Measurements from ENCODE around the gene XPNPEP2.

XPNPEP2 gene

DNA sequence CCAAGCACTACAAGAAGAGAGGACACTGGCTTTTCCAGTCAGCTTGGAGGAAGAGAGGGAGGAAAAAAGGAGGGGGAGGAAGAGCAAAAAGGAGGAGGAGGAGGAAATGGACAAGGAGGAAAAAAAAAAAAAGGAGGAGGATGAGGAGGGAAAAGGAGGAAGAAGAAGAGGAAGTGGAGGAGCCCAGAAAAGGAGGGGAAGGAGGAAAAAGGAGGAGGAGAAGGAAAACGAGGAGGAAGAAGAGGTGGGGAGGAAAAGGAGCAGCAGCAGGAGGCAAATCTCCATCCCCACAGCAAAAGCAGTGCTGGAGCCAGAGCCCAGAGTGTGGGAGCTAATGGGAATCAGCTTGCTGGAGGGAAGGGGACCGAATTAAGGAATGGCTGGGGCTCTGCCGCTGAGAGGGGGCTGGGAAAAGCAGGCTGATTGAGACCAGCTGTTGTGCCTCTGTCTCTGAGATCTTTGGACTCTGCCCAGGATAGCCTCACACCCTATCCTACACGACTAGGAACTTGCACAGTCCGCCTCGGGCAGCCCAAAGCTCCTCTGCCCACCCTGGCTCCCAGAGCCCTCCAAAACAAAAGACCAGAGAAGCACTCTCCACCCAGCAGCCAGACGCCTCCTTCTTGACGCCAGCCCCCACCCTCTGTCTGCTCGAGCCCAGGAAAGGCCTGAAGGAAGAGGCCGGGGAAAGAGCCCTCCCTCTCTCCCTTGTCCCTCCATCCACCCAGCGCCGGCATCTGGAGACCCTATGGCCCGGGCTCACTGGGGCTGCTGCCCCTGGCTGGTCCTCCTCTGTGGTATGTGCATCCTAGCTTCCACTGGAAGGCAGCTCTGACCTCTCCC, at the start of gene XPNPEP2:
TSS of gene XPNPEP2 (plus strand) at position 514 of the 843 bp plus-strand sequence. CDS start at position 749, 235 bp downstream.
- no peak for DNase-seq

- DNase-seq, result peak; percentile 50 to 83
Measured at GRCh38 chrX:129689796-129690195, 49.0 kb upstream of the XPNPEP2 start.

DNA sequence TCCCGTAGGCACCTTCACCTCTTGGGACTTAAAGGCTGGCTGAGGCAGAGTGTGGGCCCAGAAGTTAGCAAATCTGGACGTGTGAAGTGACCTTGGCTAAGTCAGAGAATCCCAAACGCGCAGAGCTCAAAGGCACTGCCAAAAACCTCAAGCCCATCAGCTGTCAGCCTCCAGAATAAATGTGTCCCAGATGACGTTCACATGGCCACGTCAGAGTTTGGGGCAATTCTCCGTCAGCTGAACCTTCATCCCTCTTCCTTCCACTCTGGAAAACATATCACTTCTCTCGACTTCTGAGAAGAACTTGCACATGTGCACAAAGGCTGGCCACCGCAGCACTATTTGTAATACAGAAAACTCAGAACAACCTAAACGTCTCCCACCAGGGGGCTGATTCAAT, 48.3 kb upstream of the XPNPEP2 start:
- no peak for DNase-seq

DNA sequence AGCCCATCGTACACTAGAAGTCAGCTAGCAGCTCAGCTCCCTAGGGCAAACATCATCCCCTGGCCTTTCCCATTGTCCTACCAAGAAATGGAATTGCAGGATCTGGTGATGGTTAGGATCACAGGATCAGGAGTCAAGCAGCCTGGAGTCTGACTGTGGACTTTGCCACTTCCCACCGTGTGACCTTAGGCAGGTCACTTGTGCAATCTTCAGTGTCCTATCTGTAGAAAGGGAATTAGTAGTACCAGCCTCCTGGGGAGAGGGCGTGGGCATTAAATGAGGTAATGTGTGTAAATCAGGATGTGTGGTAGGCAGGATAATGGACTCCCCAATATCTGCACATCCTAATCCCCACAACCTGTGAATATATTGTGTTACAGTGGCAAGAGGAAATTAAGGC, 45.4 kb upstream of the XPNPEP2 start:
- DNase-seq, result peak; percentile 17 to 63

GRCh38 chrX:129694805-129695204, 44.0 kb upstream of the XPNPEP2 start:
- no peak for DNase-seq

- DNase-seq, result no peak
Measured at GRCh38 chrX:129695535-129695934, 43.2 kb upstream of the XPNPEP2 start.

DNA sequence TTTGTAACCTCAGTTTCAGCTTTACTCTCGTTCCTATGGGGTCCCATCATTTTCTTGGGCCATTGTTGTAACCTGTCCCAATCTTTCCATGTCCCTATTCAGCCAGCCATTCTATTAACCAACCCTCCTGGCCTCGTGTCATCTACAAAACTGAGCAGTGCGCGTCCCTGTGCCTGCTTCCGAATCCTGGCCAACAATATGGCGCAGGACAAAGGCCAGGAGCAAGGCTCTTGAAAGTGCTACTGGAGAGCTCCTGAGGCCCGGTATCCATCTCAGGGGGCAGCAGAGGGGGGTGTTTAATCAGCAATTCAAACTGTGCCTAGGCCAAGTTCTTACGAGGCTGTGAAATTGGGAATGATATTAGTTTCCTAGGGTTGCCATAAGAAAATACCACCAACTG, 42.8 kb upstream of the XPNPEP2 start:
- no peak for DNase-seq

DNA sequence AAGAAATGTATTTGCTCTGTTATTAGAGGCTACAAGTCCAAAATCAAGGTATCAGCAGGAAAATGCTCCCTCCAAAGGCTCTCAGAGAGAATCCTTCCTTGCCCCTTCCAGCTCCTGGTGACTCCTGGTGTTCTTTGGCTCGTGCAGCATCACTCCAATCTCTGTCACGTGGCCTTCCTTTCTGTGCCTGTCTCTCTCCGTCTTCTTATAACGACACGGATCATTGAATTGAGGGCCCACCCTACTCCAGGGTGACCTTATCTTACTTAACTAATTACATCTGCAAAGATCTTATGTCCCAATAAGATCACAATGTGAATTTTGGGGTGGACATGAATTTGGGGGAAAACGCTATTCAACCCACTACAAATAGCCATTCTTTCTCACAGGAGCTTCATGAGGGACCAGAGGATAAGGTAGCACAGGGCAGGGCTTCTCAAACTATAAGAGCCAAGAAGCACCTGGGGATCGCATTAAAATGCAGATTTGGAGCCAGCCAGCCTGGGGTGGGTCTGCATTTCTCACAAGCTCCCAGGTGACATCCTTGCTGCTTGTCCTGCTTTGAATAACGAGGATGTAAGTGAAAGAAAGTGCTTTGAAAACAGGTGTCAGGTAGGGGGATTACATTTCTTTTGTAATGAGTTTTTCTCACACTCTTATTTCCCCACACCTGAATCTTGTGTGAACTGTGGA, 42.2 kb upstream of the XPNPEP2 start:
- DNase-seq, result no peak

DNA sequence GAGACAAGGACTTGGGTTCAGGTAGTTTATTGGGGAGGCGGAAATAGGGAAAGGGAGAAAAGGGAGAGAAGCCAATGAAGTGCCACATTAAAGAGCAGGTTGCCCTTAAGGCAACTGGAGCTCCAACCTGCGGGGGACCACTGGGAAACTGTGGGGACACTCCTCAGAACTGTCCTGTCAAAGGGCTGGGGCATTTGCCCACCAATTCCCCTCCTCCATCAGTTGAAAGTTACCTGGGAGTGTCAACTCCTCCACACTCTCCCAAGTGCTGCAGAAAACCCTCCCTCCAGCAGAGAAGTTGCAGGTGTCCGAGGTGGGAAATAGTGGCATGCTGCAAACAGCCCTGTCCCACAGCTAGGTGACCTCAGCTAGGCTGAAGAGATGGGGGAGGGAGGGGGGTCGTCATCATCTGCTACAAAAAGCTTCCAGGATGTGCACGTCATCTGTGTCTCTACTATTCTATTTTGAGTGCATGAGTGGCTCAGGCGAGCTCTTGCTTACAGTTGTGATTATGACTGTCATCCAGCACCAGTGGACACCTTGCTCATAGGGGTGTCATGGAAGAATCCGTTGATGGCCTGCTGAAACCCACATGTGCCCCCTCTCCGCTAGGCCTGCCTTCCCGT, 41.5 kb upstream of the XPNPEP2 start:
- no peak for DNase-seq

GRCh38 chrX:129698150-129698549, 40.6 kb upstream of the XPNPEP2 start:
- no peak for DNase-seq

DNA sequence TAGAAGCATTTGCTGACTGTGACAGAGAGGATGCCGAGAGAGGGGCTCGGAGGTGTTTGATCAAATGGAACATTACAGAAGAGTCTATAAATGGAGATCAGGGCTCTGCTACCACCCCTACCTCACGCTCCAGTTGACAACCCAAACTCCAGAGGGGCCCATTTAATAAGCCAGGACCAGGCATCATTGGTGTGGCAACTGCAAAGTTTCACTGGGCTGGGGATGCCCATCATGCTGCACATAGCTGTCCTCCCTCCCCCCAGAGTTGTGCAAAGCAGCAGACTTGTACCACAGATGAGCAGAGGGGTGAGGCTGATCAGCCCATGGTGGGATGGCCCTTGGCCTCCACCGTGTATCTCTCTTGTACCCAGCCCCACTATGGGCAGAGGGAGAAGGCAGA, 38.2 kb upstream of the XPNPEP2 start:
- DNase-seq, result no peak

GRCh38 chrX:129701624-129702069, 37.1 kb upstream of the XPNPEP2 start:
- DNase-seq, result no peak

GRCh38 chrX:129704491-129704890, 34.3 kb upstream of the XPNPEP2 start:
- no peak for DNase-seq

DNA sequence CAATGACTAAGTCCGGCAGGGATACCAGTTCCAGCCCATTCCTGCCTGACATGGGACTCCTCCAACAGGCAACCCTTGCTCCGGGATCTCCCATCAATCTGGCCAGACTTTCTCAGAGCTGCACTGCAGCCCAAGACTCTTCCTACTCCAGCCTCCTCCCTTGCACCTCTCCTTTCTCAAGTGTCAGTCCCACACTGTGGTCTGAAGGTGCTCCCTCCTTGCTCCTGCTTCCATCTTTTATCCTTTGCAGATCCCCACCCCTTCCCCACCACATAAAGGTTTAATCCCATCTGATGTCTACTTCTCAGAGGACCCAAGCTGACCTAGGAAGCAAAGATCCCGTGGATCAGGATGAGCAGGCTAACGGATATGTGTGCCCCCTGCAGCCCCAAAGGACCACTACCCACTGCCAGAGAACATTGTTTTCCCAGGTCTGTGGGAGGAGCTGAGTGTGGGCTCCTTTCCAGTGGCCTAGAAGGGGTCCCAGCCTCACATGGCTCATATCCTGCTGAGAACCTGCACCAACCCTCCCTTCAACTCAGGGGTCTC, 33.3 kb upstream of the XPNPEP2 start:
- no peak for DNase-seq

GRCh38 chrX:129705988-129706387, 32.8 kb upstream of the XPNPEP2 start:
- DNase-seq, result no peak

DNA sequence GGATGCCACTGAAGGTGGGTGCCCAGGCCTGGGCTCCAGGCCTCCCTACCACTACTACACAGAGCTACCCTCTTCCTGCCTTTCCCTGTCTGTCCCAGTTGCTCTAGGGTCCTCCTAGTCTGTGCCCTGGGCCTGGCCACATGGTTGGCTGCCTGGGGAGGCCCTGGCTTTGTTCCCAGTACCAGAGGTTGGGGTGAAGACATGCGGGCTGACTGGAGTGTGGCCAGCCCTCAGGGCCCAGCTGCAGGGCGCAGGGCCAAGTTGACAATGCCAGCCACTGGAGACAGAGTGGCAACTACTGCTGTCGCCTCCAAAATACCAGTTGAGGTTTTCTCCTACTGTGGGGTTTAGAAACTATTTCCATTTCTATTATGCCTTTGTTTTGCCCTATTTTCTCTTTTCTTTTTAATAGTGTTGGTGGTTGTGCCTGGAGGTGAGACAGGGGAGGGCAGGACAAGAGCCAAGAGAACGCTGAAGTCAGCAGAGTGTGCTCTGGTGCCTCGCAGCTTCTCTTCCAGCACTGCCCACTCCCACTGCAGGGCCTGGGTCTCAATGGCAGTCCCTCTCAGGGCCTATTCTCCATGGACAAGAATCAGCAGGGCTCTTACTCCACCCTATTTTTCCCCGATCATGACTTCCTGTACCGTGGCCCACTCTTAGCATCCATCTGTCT, 32.2 kb upstream of the XPNPEP2 start:
- no peak for DNase-seq

- DNase-seq, result peak; percentile 9 to 47
Measured at GRCh38 chrX:129714581-129714980, 24.2 kb upstream of the XPNPEP2 start.

GRCh38 chrX:129716507-129716906, 22.3 kb upstream of the XPNPEP2 start:
- DNase-seq, result no peak

- DNase-seq, result no peak
Measured at GRCh38 chrX:129717892-129718291, 20.9 kb upstream of the XPNPEP2 start.

- DNase-seq, result peak; percentile 34 to 37
Measured at GRCh38 chrX:129718676-129719075, 20.1 kb upstream of the XPNPEP2 start.

DNA sequence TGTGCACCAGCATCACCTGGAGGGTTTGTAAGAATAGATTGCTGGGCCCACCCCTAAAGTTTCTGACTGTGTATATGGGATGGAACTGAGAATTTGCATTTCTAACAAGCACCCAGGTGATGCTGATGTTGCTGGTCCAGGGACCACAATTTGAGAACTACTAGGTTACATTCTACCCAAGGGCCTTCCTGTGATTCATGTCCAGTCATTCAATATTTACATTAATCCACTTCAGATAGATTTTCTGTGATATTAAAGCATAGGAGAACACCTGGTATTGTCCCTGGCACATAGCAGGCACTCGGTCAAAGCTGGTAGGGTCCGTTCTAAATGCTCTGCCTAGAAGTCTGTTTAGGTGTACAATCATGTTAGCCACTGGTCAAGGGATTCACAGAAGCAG, 19.5 kb upstream of the XPNPEP2 start:
- no peak for DNase-seq

DNA sequence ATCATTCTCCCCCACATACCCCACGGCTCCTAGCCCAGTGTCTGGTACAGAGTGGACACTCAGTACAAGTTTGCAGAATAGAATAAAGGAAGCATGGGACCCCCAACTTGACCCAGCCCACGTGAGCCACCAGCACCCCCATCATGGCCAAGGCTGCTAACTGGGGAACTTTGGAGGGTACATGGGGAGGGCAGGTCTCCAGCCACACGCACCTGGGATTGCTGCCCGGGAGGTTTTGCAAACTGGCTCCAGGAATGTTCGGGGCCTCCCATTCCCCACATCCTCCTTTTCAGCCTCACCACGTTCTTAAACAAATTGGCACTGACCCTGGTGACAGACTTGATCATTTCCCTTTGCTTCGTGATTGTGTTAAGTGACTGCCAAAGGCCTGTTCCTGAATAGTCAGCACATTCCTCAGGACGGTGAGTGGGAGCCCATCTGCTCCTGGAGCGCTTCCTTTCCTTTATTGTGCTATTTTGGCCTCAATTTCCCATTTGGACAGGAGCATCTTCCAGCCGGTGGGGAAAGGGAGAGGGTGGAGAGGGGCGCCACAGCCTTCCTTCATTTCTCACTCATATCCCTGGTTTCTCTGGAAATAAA, 18.7 kb upstream of the XPNPEP2 start:
- DNase-seq, result no peak
